LNCAP (cell line): ENCODE measurements around the gene RIMKLA.

ENCODE experiments used
- CTCF ChIP-seq: fragments of 450-650 bp; IDR thresholded peaks from 2 replicates; pipeline ENCODE4 v1.5.1; 2017; ENCODE audit warnings: mild to moderate bottlenecking

The RIMKLA gene

GRCh38 chr1:42379794-42380585 lies 602 bp upstream of the RIMKLA start:
- no peak for TF ChIP-seq CTCF

DNA sequence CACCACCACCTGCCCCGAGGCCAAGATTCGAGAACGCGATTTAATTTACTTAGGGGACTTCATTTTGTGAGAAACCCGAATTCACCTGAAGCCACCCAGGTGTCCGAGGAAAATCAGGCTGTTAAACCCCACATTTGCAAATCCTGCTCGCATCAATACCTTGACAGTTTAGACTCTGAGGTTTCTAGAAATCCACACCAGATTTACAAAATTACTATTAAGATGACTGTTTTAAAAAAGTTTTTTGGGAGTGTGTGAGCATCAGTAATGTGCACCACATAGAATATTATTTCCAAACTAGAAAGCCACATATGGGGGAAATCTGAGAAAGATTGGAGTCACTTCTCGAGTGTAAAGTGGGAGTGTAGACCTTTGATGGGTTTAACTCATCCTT lies 685 bp downstream of the RIMKLA start:
- no peak for TF ChIP-seq CTCF

DNA sequence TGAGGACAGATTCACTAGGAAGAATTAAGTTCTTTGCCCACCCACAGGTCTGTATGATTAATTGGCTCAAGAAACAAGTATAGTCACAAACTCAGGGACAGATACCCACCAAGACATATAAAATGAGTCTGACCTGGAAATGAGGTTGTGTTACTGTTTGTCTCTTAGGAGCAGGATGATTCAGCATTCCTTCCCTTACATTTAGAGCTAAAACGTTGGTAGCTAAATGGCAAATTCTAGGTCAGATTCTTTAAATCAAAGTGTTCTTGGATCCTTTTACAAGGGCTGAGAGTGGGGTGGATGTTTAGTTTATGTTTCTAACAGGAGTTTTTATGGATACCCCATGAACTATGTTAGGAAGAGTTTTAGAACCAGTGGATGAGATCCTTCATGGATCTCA lies 4.7 kb downstream of the RIMKLA start:
- no peak for TF ChIP-seq CTCF

DNA sequence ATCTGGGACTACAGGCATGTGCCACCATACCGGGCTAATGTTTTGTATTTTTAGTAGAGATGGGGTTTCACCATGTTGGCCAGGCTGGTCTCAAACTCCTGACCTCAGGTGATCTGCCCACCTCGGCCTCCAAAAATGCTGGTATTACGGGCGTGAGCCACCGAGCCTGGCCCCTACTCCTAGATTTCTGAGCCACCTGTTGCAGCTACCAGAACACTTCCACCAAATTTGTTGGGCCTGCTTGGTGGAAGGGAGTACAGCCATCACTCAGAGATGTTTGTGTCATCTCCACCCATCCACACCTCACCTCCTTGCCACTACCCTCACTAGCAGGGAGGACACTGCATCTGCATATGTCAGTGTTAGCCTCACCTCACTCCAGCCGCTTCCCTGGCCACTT lies 5.5 kb downstream of the RIMKLA start:
- no peak for TF ChIP-seq CTCF

DNA sequence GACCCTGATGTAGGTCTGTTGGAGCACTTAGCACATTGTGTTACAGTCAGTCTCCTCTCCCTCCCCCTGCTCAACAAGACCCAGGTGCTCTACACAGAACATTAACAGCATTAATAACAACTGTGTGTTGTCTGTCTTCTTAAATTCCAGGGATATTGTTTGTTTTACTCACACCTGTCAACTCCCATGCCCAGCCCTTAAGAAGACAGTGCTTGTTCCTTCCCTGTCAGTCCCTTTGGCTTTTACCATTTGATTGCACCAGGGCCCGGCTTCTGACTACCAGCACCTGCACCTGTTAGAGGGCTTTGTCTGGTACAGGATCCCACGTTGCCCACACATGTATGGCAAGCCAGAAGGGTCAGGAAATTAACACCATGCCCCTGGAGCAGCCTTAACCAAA lies 11.7 kb downstream of the RIMKLA start:
- no peak for TF ChIP-seq CTCF

DNA sequence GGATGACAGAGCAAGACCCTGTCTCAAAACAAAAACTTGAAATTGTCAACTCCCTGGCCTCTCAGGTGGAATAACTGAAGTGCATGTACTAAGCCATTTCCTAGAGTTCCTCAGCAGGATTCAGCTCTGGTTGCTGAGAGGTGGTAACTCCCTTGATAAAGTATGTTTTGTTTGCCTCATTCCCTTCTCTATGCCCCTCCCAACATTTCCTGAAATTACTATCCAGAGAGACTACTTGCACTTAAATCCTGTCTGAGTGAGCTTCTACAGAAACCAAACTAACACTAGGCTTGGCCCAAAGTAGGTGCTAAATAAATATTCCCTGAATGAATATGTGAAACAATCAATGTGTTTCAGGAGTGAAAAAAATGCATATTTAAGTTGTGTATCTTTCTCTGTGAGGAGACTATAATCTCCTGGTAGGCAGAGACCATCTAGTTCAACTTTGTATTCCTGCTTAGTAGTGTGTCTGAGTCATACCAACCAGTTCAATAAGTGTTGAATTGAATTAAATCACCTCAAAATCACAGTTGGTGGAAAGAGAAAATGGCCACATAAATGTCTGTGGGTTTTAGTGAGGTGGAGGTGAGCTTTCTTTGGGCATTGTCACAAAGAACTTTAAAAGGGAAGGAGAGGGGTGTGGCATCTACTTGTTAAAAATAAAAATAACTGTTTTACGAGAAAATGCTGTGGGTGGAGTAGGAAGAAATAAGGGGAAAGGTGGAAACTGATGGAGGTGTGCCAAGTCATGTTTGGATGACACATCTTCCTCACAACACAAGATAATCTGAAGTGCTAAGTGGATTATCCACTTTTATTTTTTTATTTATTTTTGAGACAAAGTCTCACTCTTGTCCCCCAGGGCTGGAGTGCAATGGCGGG lies 12.6 kb downstream of the RIMKLA start:
- TF ChIP-seq CTCF: no peak

DNA sequence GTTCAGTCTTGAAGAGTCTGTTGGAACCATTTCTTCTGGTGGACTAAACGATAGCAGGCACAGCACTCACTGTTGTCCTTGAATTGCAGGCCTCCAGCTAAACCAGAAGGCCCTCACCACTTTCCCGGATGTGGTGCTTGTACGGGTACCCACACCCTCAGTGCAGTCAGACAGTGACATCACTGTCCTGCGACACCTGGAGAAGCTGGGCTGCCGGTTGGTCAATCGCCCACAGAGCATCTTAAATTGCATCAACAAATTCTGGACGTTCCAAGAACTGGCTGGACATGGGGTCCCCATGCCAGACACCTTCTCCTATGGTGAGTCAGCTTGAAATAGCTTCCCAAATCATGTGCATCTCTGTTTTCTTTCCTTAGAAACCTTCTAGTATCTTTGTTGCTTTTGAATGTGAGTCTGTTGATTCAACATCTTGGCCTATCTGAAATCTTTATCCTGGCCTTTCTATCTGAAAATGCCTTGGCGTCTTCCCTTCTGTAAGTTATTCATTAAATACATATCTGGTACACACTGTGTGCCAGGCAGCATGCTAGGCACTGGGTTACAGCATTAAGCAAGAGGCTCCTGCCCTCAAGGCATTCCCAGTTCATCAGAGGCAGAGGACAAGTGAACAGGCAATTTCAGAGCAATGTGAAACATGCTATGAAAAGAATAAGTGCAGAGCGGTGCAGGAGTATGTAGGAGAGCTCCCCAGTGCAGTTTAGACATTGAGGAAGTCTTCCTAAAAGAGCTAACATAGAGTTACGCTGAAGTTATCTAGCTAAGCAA lies 18.9 kb downstream of the RIMKLA start:
- no peak for TF ChIP-seq CTCF
